C1 segment of cervical spinal cord (tissue), 14 donors: ENCODE data around the gene AP1S3.

Source experiments
- DNase-seq, 14 donors: peaks; one replicate each; lab custom pipeline; 2025; lab: John Stamatoyannopoulos, UW

The AP1S3 gene

GRCh38 chr2:223760838-223761502 lies 76.4 kb downstream of the AP1S3 start:
- no peak for DNase-seq

DNA sequence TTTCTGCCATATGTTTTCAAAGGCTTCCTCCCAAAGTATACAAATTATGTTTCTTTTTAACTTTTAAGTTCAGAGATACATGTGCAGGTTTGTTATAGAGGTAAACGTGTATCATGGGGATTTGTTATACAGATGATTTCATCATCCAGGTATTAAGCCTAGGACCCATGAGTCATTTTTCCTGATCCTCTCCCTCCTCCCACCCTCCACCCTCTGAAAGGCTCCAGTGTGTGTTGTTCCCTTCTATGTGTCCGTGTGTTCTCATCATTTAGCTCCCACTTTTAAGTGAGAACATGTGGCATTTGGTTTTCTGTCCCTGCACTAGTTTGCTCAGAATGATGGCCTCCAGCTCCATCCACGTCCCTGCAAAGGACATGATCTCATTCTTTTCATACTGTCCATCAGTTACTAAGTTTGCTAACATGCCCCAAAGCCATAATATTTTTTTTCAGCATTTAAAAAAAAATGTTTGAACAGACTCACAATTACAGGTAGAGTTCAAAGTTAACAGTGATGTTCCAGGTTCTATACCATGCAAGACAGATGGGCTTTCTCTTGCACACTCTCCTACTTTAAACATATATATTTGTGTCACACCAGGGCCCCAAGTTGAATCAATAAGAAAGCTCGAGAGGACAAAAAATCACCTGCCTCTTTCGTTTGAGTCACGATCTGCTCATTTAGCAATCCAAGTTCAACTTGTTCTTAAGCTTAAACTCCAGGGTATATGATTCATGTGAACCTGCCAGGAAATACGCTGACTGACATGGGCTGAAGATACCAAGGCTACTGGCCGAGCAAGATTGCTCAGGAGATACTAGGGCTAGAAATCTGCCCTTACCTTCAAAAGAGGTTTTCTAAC lies 77.6 kb downstream of the AP1S3 start:
- DNase-seq = no peak

- DNase-seq = no peak
Measured at GRCh38 chr2:223758131-223758840, 79.1 kb downstream of the AP1S3 start.

DNA sequence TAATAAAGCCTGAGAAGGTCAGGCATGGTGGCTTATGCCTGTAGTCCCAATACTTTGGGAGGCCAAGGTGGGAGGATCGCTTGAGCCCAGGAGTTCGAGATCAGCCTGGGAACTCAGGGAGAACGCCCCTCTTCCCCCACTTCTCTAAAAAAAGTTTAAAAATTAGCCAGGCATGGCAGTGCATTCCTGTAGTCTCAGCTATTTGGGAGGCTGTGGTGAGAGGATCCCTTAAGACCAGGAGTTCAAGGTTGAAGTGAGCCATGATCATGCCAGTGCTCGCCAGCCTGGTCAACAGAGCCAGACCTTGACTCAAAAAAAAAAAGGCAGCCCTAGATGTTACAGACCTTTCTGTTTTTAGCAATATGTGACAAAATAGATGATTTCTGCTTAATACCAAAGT lies 83.4 kb downstream of the AP1S3 start:
- no peak for DNase-seq

DNA sequence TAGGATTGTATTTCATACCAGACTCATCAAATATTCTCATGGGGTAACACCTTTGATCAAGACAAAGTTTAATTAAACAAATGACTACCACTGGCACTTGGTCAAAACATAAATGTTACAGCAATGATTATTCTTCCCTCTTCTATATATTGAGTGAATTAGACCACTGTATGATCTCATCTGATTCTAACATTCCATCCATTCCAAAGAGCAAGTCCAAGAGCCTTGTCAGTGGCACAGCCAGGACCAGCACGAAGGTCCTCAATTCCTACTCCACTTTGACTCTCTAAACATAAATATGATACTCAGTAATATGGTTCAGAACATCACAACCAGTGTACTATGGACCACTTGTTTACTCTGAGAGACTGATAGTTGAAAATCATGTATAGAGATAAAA lies 86.4 kb downstream of the AP1S3 start:
- no peak for DNase-seq

- DNase-seq = no peak
Measured at GRCh38 chr2:223747392-223748042, 89.9 kb downstream of the AP1S3 start.

DNA sequence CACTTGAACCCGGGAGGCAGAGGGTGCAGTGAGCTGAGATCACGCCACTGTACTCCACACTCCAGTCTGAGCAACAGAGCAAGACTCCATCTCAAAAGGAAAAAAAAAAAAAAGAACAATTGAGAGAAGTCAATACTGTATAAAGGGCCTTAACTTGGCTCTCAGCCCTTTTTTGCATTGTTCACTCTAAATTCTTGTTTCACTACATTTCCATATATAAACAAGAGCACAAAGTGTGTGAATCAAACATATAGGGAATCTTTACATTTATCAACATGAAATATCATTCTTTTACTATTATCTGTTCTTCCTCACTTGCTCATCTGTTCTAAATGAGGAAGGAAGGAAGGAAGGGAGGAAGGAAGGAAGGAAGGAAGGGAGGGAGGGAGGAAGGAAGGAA lies 90.8 kb downstream of the AP1S3 start:
- DNase-seq = no peak

GRCh38 chr2:223744580-223744979 lies 92.8 kb downstream of the AP1S3 start:
- no peak for DNase-seq

GRCh38 chr2:223740679-223741078 lies 96.7 kb downstream of the AP1S3 start:
- peak in 1 of 14 donors; percentile 6 for DNase-seq

DNA sequence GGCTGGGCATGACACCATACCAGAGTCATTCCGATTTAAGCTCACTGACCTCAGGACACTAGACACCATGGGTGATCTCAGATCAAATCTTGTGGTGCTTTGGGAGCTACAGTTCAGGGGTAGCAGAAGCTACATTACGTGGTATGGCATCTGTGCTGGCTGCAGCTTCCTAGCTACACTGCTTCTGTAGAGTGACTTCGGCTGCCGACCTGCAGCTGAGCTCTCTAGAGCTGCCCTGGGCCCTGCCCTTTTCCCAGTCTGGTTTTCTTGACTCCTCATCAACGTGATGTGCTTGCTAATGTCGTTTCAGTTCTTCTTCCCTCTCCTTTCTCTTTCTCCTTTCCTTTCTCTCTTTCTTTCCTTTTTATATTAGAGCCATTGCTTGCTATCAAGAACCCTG lies 100.2 kb downstream of the AP1S3 start:
- no peak for DNase-seq

DNA sequence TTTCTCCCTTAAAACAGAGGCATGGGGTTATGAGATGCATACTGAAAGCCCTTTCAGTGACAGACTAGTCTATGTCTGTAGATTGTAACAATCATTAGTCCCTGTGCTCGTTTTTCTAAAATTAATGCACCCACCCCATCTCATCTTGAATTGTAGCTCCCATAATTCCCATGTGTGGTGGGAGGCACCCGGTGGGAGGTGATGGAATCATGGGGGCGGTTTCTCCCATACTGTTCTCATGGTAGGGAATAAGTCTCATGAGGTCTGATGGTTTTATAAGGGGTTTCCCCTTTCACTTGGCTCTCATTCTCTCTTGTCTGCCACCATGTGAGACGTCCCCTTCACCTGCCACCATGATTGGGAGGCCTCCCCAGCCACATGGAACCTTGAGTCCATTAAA lies 100.9 kb downstream of the AP1S3 start:
- DNase-seq = no peak

GRCh38 chr2:223735659-223736244 lies 101.6 kb downstream of the AP1S3 start:
- DNase-seq = no peak

- no peak for DNase-seq
Measured at GRCh38 chr2:223735035-223735640, 102.2 kb downstream of the AP1S3 start.

GRCh38 chr2:223734346-223734745 lies 103.0 kb downstream of the AP1S3 start:
- no peak for DNase-seq

DNA sequence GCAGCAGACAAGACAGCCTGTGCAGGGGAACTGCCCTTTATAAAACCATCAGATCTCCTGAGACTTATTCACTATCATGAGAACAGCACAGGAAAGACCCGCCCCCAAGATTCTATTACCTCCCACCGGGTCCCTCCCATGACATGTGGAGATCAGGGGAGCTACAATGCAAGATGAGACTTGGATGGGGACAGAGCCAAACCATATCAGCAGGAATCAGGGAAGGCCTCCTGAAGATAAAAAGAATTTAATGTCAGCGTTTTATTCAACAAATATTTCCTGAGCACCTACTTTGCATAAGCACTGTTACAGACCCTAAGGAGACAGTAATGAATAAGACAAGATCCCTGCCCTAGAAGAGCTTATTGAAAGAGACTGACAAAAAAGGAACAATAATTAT lies 105.0 kb downstream of the AP1S3 start:
- DNase-seq = no peak

- DNase-seq = no peak
Measured at GRCh38 chr2:223731503-223731902, 105.9 kb downstream of the AP1S3 start.

GRCh38 chr2:223729781-223730180 lies 107.6 kb downstream of the AP1S3 start:
- no peak for DNase-seq

GRCh38 chr2:223727562-223727961 lies 109.8 kb downstream of the AP1S3 start:
- DNase-seq = peak in 1 of 14 donors; percentile 0

GRCh38 chr2:223725986-223726970 lies 111.1 kb downstream of the AP1S3 start:
- DNase-seq = peak in 1 of 14 donors; percentile 3

- peak in 13 of 14 donors; percentile 2 to 86 (median 27) for DNase-seq
Measured at GRCh38 chr2:223725494-223725893, 111.9 kb downstream of the AP1S3 start.
